Fibroblast of pulmonary artery (primary cell): Measurements from ENCODE around the gene RAD50.

Source experiments
- DNase-seq: peaks from one replicate; pipeline ENCODE4 v3.0.0-alpha.2; 2010; ENCODE audit warnings: low read depth
- H3K4me3 ChIP-seq: replicated peaks from 2 replicates; pipeline ENCODE4 v1.5.1; 2011; ENCODE audit warnings: low read depth, mild to moderate bottlenecking, control low read depth, low read length, moderate library complexity
- TF ChIP-seq, protein P1 (sequence below): IDR thresholded peaks from 2 replicates; pipeline ENCODE4 v1.5.1; 2011; ENCODE audit warnings: mild to moderate bottlenecking, control low read depth, low read length, inconsistent platforms; ENCODE audit errors: missing control alignments

The RAD50 gene

DNA sequence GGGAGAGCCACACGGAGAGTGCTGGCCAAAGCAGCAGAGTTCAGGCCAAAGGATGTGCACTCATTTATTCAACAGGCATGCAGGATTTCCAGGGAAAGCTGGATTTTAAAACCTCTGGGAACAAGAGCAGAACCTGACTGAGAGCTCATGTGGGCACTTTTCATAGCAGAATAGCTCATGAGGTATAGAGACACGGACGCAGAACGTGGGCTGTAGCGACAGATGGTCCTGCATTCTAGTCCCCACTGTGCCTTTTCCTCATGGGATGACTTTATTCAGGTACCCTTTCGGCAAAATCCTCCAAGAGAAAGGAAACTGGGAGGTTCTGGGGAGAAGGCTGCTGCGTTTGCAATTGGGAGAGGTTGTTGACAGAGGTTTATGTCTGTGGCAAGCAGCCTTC is 122.4 kb downstream of the RAD50 start:
- DNase-seq = no peak
- TF ChIP-seq, protein P1, sequence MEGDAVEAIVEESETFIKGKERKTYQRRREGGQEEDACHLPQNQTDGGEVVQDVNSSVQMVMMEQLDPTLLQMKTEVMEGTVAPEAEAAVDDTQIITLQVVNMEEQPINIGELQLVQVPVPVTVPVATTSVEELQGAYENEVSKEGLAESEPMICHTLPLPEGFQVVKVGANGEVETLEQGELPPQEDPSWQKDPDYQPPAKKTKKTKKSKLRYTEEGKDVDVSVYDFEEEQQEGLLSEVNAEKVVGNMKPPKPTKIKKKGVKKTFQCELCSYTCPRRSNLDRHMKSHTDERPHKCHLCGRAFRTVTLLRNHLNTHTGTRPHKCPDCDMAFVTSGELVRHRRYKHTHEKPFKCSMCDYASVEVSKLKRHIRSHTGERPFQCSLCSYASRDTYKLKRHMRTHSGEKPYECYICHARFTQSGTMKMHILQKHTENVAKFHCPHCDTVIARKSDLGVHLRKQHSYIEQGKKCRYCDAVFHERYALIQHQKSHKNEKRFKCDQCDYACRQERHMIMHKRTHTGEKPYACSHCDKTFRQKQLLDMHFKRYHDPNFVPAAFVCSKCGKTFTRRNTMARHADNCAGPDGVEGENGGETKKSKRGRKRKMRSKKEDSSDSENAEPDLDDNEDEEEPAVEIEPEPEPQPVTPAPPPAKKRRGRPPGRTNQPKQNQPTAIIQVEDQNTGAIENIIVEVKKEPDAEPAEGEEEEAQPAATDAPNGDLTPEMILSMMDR = no peak
- no peak overlapping the region for H3K4me3 ChIP-seq

DNA sequence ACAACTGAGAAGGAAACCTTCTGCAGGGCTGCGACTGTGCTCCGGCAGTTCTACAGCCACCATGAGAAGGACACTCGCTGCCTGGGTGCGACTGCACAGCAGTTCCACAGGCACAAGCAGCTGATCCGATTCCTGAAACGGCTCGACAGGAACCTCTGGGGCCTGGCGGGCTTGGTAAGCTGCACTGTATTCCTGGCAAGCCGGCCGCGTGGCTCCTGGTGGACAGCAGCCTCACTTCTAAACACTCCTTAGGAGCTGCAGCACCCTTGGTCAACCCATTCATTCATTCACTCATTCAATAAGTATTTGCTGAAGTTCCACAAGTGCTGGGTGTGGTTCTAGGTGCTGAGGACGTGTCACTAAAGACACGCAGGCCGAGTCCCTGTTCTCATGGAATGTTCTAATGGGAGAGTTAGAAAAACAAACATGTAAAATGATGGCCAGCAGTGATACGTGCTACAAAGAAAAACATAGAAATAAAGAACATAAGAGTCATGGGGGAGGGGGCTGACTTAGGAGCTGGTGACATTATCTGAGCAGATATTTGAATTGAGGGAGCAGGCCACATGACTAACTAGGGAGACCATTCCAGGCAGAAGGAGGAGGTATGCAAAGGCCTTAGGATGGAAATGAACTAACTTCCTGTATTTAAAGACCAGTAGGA is 123.1 kb downstream of the RAD50 start:
- H3K4me3 ChIP-seq = no peak overlapping the region
- TF ChIP-seq, protein P1 = no peak
- DNase-seq = no peak

GRCh38 chr5:132680780-132681475 is 124.2 kb downstream of the RAD50 start:
- H3K4me3 ChIP-seq = no peak overlapping the region
- TF ChIP-seq, protein P1 = no peak
- DNase-seq = no peak

DNA sequence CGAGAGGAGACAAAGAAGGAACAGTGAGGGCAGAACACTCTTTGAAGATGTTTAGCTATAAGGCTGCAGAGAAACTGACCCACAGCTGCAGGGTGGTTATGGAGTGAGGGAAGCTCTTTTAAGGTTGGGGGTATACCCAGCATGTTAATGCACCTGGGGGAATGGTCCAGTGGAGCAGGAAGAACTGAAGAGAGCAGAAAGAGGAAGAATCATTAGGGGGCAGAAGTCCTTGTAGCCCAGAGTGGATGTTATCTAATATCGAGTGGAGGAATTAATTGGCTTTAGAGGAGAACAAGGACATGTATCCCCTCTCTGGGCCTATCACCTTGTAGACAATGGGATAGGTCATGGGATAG is 124.7 kb downstream of the RAD50 start:
- DNase-seq = no peak
- H3K4me3 ChIP-seq = no peak overlapping the region
- TF ChIP-seq, protein P1 = no peak

DNA sequence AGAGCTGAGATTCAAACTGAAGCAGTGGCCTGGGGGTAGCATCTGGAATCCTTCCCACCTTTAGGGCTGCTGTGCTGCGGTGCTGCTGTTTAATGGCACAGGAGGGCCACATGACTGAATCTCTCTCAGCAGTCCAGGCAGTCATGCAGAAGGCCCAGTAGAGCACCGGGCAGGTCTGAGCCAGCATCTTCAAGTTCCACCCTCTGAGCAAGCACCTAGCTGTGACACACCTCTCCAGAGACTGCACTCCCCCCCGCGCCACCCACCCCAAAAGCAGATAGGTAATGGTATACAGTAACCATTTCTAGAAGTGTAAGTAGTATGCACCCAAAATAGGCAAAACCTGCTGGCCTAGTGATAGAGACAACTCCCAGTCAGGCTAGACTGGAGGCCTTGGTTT is 125.2 kb downstream of the RAD50 start:
- TF ChIP-seq, protein P1 = no peak
- DNase-seq = no peak
- H3K4me3 ChIP-seq = no peak overlapping the region

GRCh38 chr5:132684491-132684890 is 127.7 kb downstream of the RAD50 start:
- TF ChIP-seq, protein P1 = no peak
- DNase-seq = no peak
- H3K4me3 ChIP-seq = no peak overlapping the region
